Body of pancreas (tissue), 4 donors: ENCODE measurements around the gene NLRP1.

Source experiments
- CTCF ChIP-seq, 7 experiments: fragments of 450-650 bp in 4 of 7; fragments of 200-600 bp in 3 of 7; sonication (generic) in 3 of 7; IDR thresholded peaks; one replicate each; pipeline ENCODE4 v1.5.1; 2016 to 2019; ENCODE audit warnings: antibody characterized with exemption in 7 of 7
- POLR2A ChIP-seq, 3 donors: fragments of 450-650 bp; IDR thresholded peaks; one replicate each; pipeline ENCODE4 v1.6.1; 2016; ENCODE audit warnings: antibody characterized with exemption in 3 of 3, mild to moderate bottlenecking in 2 of 3

GRCh38 chr17:5499476-5500231 is 84.7 kb downstream of the NLRP1 start:
- TF ChIP-seq POLR2A (IDR thresholded peaks at IDR 0.05): no peak
- no peak for TF ChIP-seq CTCF (IDR thresholded peaks at IDR 0.05)
